ENCODE measurements around the gene NPIPA5.
"Not testable (repeated sequence)": the region's sequence is repeated elsewhere in the genome, so short reads cannot be mapped to it uniquely, and the experiment has no call there.

DNA sequence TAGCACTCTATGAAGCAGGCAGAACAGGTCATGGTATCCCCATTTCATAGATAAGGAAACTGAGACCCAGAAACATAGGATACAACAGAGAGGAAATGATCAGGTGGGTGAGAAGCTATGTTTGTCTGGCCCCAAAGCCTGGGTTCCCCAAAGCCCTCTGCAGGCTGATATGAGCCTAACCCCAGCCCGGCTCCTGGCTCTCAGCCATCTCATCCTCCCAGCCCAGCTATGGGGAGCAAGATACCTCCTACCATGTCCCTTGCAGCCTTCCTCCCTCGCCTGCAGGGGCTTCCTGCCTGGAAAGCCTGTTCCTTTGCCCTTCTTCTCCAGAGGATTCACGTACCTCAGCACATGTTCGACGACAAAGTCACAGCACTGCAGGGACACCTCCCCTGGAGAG is 26.3 kb downstream of the NPIPA5 start:
- TF ChIP-seq POLR2A, CTCF (IDR thresholded peaks at IDR 0.05): not testable (repeated sequence)
